WTC11 (cell line): ENCODE measurements around the gene SLC49A3.

Source experiments
- ATF2 ChIP-seq: sonication (generic); formaldehyde crosslinking; IDR thresholded peaks from 2 replicates; pipeline ENCODE4 v1.8.1; 2022; ENCODE audit warnings: low read depth, missing genetic modification reagents, borderline replicate concordance
- CREM ChIP-seq: sonication (generic); formaldehyde crosslinking; IDR thresholded peaks from 2 replicates; pipeline ENCODE4 v1.8.1; 2022; ENCODE audit warnings: mild to moderate bottlenecking, missing genetic modification reagents, moderate library complexity
- MLX ChIP-seq: sonication (generic); formaldehyde crosslinking; IDR thresholded peaks from 2 replicates; pipeline ENCODE4 v1.8.1; 2023; ENCODE audit warnings: mild to moderate bottlenecking, missing genetic modification reagents, moderate library complexity

GRCh38 chr4:674172-675035 lies 14.5 kb downstream of the SLC49A3 start, which contains the start of the genes ATP5ME and MYL5:
- TF ChIP-seq ATF2 (CRISPR knock-in tag) (peak; percentile 72; the same call in 1 of the 2 replicates), MLX (CRISPR knock-in tag) (no peak), CREM (peak; percentile 93)
